HepG2 (cell line): ENCODE measurements around the gene TLR9. TPM values are rescaled to one million over a fixed set of nuclear protein-coding genes. Genes with fewer than 3 reads are reported as not detected.

Source experiments
- MYC ChIP-seq: sonication (generic); formaldehyde crosslinking; IDR thresholded peaks from 2 replicates; pipeline ENCODE4 v1.9.0; 2021; ENCODE audit warnings: missing genetic modification reagents, borderline replicate concordance
- PHF21A ChIP-seq: sonication (generic); formaldehyde crosslinking; IDR thresholded peaks from 2 replicates; pipeline ENCODE4 v1.5.0; 2020; ENCODE audit warnings: mild to moderate bottlenecking, missing genetic modification reagents
- PRMT3 ChIP-seq: sonication (generic); formaldehyde crosslinking; IDR thresholded peaks from 2 replicates; pipeline ENCODE4 v1.8.1; 2022; ENCODE audit warnings: low read depth, mild to moderate bottlenecking, moderate library complexity, missing genetic modification reagents, borderline replicate concordance
- PRPF4 ChIP-seq: fragments of 200-400 bp; formaldehyde crosslinking; IDR thresholded peaks from 2 replicates; pipeline ENCODE4 v1.6.1; 2016; ENCODE audit warnings: low read length, low read depth; ENCODE audit not compliant: poor library complexity, severe bottlenecking
- SIX4 ChIP-seq: sonication (generic); formaldehyde crosslinking; IDR thresholded peaks from 2 replicates; pipeline ENCODE4 v1.4.0; 2020; ENCODE audit warnings: missing genetic modification reagents
- ZFX ChIP-seq: sonication (generic); formaldehyde crosslinking; IDR thresholded peaks from 2 replicates; pipeline ENCODE4 v1.4.0; 2020; ENCODE audit warnings: mild to moderate bottlenecking, low read depth, missing genetic modification reagents, moderate library complexity
- ZNF235 ChIP-seq: sonication (generic); formaldehyde crosslinking; IDR thresholded peaks from 2 replicates; pipeline ENCODE4 v1.8.1; 2023; ENCODE audit warnings: mild to moderate bottlenecking, missing genetic modification reagents, borderline replicate concordance
- ZNF317 ChIP-seq: sonication (generic); formaldehyde crosslinking; IDR thresholded peaks from 2 replicates; pipeline ENCODE4 v1.5.0; 2020; ENCODE audit warnings: mild to moderate bottlenecking, missing genetic modification reagents
- ZNF451 ChIP-seq: sonication (generic); formaldehyde crosslinking; IDR thresholded peaks from 2 replicates; pipeline ENCODE4 v1.5.0; 2020; ENCODE audit warnings: mild to moderate bottlenecking, missing genetic modification reagents
- ZSCAN31 ChIP-seq: sonication (generic); formaldehyde crosslinking; IDR thresholded peaks from 2 replicates; pipeline ENCODE4 v1.5.0; 2020; ENCODE audit warnings: low read depth, mild to moderate bottlenecking, missing genetic modification reagents
- polyA plus RNA-seq, 8 experiments: library from polyadenylated mRNA; depleted of rRNA in 3 of 8; stranded (reverse) in 7 of 8; unstranded in 1 of 8; fragments of >200 nt; fragmentation: Illumina TruSeq in 4 of 8; extraction: Trizol in 4 of 8; gene quantifications; 2 replicates each; pipeline versions ENCODE4 v1.2.1 to v1.2.3, GENCODE V29; 2011 to 2016; ENCODE audit warnings: low read depth in 4 of 8, missing spikeins in 1 of 8, mixed read lengths in 1 of 8; ENCODE audit not compliant: insufficient read depth in 1 of 8
- total RNA-seq, 5 experiments: library from RNA; depleted of rRNA; stranded (reverse); fragments of >200 nt; fragmentation: Illumina TruSeq; extraction: Trizol; gene quantifications; 2 replicates each; pipeline ENCODE4 v1.2.3, GENCODE V29; 2016; ENCODE audit warnings: low read depth in 1 of 5
- TF ChIP-seq, protein P1 (sequence below): sonication (generic); formaldehyde crosslinking; IDR thresholded peaks from 2 replicates; pipeline ENCODE4 v1.4.0; 2020; ENCODE audit warnings: missing genetic modification reagents
- TF ChIP-seq, protein P2 (sequence below): sonication (generic); formaldehyde crosslinking; IDR thresholded peaks from 2 replicates; pipeline ENCODE4 v1.4.0; 2020; ENCODE audit warnings: missing genetic modification reagents, low read depth, mild to moderate bottlenecking, borderline replicate concordance
- TF ChIP-seq, protein P3 (sequence below): sonication (generic); formaldehyde crosslinking; conservative IDR thresholded peaks from 2 replicates; pipeline ENCODE4 v1.4.0; 2020; ENCODE audit warnings: missing genetic modification reagents
- TF ChIP-seq, protein P4 (sequence below): sonication (generic); formaldehyde crosslinking; IDR thresholded peaks from 2 replicates; pipeline ENCODE4 v1.4.0; 2020; ENCODE audit warnings: missing genetic modification reagents, borderline replicate concordance
- TF ChIP-seq, protein P5 (sequence below): IDR thresholded peaks from 2 replicates; pipeline ENCODE4 v1.6.1; 2016; ENCODE audit warnings: control low read depth

TLR9 gene
- total and polyA plus RNA-seq, 2 of the 13 experiments (the other 11 are each of a cell fraction or from before 2014, with no cell fraction given): not detected

DNA sequence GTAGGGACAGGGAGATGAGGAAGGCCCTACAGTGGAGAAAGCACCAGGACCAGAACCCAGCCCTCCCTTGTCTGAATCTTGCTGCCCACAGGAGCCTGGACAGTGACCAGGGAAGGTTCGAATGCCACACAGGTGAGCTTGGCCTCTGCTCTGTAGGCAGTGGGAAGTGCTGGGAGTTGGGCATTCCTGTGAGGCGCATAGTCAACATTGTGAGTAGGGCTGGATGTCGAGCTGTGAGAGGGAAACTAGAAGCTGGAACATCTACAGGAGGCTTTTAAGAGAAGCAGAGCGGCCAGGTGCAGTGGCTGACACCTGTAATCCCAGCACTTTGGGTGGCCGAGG, 47.8 kb downstream of the TLR9 start (continued):
- TF ChIP-seq, protein P1, sequence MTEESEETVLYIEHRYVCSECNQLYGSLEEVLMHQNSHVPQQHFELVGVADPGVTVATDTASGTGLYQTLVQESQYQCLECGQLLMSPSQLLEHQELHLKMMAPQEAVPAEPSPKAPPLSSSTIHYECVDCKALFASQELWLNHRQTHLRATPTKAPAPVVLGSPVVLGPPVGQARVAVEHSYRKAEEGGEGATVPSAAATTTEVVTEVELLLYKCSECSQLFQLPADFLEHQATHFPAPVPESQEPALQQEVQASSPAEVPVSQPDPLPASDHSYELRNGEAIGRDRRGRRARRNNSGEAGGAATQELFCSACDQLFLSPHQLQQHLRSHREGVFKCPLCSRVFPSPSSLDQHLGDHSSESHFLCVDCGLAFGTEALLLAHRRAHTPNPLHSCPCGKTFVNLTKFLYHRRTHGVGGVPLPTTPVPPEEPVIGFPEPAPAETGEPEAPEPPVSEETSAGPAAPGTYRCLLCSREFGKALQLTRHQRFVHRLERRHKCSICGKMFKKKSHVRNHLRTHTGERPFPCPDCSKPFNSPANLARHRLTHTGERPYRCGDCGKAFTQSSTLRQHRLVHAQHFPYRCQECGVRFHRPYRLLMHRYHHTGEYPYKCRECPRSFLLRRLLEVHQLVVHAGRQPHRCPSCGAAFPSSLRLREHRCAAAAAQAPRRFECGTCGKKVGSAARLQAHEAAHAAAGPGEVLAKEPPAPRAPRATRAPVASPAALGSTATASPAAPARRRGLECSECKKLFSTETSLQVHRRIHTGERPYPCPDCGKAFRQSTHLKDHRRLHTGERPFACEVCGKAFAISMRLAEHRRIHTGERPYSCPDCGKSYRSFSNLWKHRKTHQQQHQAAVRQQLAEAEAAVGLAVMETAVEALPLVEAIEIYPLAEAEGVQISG: 0 out of 2 replicates have a peak, but pooled peaks have one; percentile 24
- no peak for TF ChIP-seq PRPF4
- TF ChIP-seq ZFX (CRISPR knock-in tag): peak; percentile 39; the same call in 1 of the 2 replicates
- TF ChIP-seq, protein P2, sequence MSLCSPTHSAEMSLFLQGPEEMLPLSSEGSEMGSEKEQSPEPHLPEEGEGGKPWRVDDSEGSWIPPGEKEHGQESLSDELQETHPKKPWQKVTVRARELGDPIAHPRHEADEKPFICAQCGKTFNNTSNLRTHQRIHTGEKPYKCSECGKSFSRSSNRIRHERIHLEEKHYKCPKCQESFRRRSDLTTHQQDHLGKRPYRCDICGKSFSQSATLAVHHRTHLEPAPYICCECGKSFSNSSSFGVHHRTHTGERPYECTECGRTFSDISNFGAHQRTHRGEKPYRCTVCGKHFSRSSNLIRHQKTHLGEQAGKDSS: no peak
- TF ChIP-seq, protein P3, sequence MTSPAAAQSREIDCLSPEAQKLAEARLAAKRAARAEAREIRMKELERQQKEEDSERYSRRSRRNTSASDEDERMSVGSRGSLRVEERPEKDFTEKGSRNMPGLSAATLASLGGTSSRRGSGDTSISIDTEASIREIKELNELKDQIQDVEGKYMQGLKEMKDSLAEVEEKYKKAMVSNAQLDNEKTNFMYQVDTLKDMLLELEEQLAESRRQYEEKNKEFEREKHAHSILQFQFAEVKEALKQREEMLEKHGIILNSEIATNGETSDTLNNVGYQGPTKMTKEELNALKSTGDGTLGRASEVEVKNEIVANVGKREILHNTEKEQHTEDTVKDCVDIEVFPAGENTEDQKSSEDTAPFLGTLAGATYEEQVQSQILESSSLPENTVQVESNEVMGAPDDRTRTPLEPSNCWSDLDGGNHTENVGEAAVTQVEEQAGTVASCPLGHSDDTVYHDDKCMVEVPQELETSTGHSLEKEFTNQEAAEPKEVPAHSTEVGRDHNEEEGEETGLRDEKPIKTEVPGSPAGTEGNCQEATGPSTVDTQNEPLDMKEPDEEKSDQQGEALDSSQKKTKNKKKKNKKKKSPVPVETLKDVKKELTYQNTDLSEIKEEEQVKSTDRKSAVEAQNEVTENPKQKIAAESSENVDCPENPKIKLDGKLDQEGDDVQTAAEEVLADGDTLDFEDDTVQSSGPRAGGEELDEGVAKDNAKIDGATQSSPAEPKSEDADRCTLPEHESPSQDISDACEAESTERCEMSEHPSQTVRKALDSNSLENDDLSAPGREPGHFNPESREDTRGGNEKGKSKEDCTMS: no peak
- TF ChIP-seq, protein P4, sequence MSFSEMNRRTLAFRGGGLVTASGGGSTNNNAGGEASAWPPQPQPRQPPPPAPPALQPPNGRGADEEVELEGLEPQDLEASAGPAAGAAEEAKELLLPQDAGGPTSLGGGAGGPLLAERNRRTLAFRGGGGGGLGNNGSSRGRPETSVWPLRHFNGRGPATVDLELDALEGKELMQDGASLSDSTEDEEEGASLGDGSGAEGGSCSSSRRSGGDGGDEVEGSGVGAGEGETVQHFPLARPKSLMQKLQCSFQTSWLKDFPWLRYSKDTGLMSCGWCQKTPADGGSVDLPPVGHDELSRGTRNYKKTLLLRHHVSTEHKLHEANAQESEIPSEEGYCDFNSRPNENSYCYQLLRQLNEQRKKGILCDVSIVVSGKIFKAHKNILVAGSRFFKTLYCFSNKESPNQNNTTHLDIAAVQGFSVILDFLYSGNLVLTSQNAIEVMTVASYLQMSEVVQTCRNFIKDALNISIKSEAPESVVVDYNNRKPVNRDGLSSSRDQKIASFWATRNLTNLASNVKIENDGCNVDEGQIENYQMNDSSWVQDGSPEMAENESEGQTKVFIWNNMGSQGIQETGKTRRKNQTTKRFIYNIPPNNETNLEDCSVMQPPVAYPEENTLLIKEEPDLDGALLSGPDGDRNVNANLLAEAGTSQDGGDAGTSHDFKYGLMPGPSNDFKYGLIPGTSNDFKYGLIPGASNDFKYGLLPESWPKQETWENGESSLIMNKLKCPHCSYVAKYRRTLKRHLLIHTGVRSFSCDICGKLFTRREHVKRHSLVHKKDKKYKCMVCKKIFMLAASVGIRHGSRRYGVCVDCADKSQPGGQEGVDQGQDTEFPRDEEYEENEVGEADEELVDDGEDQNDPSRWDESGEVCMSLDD (CRISPR knock-in tag): no peak
- TF ChIP-seq ZNF235 (CRISPR knock-in tag): no peak
- no peak for TF ChIP-seq PHF21A (CRISPR knock-in tag)
- TF ChIP-seq SIX4: no peak
- no peak for TF ChIP-seq ZNF317 (CRISPR knock-in tag)
- TF ChIP-seq ZSCAN31 (CRISPR knock-in tag): 0 out of 2 replicates have a peak, but pooled peaks have one; percentile 2
- TF ChIP-seq PRMT3 (CRISPR knock-in tag): no peak
- no peak for TF ChIP-seq ZNF451 (CRISPR knock-in tag)
- 0 out of 2 replicates have a peak, but pooled peaks have one; percentile 1 for TF ChIP-seq MYC
- TF ChIP-seq, protein P5, sequence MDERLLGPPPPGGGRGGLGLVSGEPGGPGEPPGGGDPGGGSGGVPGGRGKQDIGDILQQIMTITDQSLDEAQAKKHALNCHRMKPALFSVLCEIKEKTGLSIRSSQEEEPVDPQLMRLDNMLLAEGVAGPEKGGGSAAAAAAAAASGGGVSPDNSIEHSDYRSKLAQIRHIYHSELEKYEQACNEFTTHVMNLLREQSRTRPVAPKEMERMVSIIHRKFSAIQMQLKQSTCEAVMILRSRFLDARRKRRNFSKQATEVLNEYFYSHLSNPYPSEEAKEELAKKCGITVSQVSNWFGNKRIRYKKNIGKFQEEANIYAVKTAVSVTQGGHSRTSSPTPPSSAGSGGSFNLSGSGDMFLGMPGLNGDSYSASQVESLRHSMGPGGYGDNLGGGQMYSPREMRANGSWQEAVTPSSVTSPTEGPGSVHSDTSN (CRISPR knock-in tag): no peak
